Memory B cell (primary cell): Measurements from ENCODE around the gene MTUS2.

ENCODE experiments used
- ATAC-seq: fragments of 150-1000 bp; cut with Tn5 transposase; 2 replicates; pipeline ENCODE4 v1.10.0; 2021; ENCODE audit warnings: low read depth, mild to moderate bottlenecking, moderate library complexity
- DNase-seq, 2 donors: peaks; one replicate each; pipeline ENCODE4 v3.0.0; 2022; ENCODE audit warnings: low spot score in 2 of 2
- H3K27ac Mint-ChIP-seq: one replicate; pipeline ENCODE4 v1.8.0; 2022; ENCODE audit warnings: mild to moderate bottlenecking, moderate library complexity, mixed read lengths
- H3K27me3 Mint-ChIP-seq: one replicate; pipeline ENCODE4 v1.8.0; 2022; ENCODE audit warnings: mixed read lengths
- H3K36me3 Mint-ChIP-seq: one replicate; pipeline ENCODE4 v1.8.0; 2022; ENCODE audit warnings: mild to moderate bottlenecking, mixed read lengths
- H3K4me1 Mint-ChIP-seq: one replicate; pipeline ENCODE4 v1.8.0; 2022; ENCODE audit warnings: mixed read lengths
- H3K4me3 Mint-ChIP-seq: one replicate; pipeline ENCODE4 v1.8.0; 2022; ENCODE audit warnings: mild to moderate bottlenecking, moderate library complexity, mixed read lengths
- H3K9me3 Mint-ChIP-seq: one replicate; pipeline ENCODE4 v1.8.0; 2022; ENCODE audit warnings: mixed read lengths

Gene MTUS2

GRCh38 chr13:29508130-29508875 lies 688.2 kb downstream of the MTUS2 start:
- no peak overlapping the region for H3K27ac Mint-ChIP-seq
- H3K27me3 Mint-ChIP-seq, result peaks cover 5% of the 10 kb centered on the region
- H3K9me3 Mint-ChIP-seq, result no peaks in the 10 kb centered on the region
- H3K4me3 Mint-ChIP-seq, result no peak overlapping the region
- DNase-seq (peak; percentile 67 to 77), ATAC-seq (peak; percentile 79)
- no peaks in the 10 kb centered on the region for H3K36me3 Mint-ChIP-seq
- no peaks in the 10 kb centered on the region for H3K4me1 Mint-ChIP-seq

GRCh38 chr13:29508876-29509252 lies 688.7 kb downstream of the MTUS2 start:
- DNase-seq, result no peak
- no peaks in the 10 kb centered on the region for H3K9me3 Mint-ChIP-seq
- H3K4me3 Mint-ChIP-seq, result no peak overlapping the region
- ATAC-seq, result no peak
- H3K4me1 Mint-ChIP-seq, result no peaks in the 10 kb centered on the region
- no peak overlapping the region for H3K27ac Mint-ChIP-seq
- peaks cover 4% of the 10 kb centered on the region for H3K27me3 Mint-ChIP-seq
- H3K36me3 Mint-ChIP-seq, result peaks cover 5% of the 10 kb centered on the region

GRCh38 chr13:29509999-29510589 lies 690.0 kb downstream of the MTUS2 start:
- H3K27ac Mint-ChIP-seq, result no peak overlapping the region

GRCh38 chr13:29510651-29511084 lies 690.5 kb downstream of the MTUS2 start:
- ATAC-seq, result no peak
- no peaks in the 10 kb centered on the region for H3K4me1 Mint-ChIP-seq
- H3K27me3 Mint-ChIP-seq, result no peaks in the 10 kb centered on the region
- no peak overlapping the region for H3K27ac Mint-ChIP-seq
- peaks cover 7% of the 10 kb centered on the region for H3K36me3 Mint-ChIP-seq
- H3K9me3 Mint-ChIP-seq, result no peaks in the 10 kb centered on the region
- H3K4me3 Mint-ChIP-seq, result no peak overlapping the region
- DNase-seq, result no peak

More at GRCh38 chr13:29509999-29510589, 690.0 kb downstream of the MTUS2 start:
- peaks cover 4% of the 10 kb centered on the region for H3K27me3 Mint-ChIP-seq
- ATAC-seq (no peak), DNase-seq (no peak)
- no peaks in the 10 kb centered on the region for H3K9me3 Mint-ChIP-seq
- H3K4me3 Mint-ChIP-seq, result no peak overlapping the region
- H3K36me3 Mint-ChIP-seq, result peaks cover 7% of the 10 kb centered on the region
- H3K4me1 Mint-ChIP-seq, result no peaks in the 10 kb centered on the region

- Mint-ChIP-seq H3K36me3 (peaks cover 7% of the 10 kb centered on the region), H3K4me1 (no peaks in the 10 kb centered on the region), H3K4me3 (no peak overlapping the region), H3K27ac (no peak overlapping the region), H3K9me3 (no peaks in the 10 kb centered on the region), H3K27me3 (no peaks in the 10 kb centered on the region)
- DNase-seq (no peak), ATAC-seq (no peak)
Observed at GRCh38 chr13:29511106-29511796, 691.1 kb downstream of the MTUS2 start.

GRCh38 chr13:29511980-29512379 lies 691.8 kb downstream of the MTUS2 start:
- H3K4me3 Mint-ChIP-seq, result no peak overlapping the region
- H3K4me1 Mint-ChIP-seq, result no peaks in the 10 kb centered on the region
- ATAC-seq (no peak), DNase-seq (no peak)
- H3K36me3 Mint-ChIP-seq, result peaks cover 7% of the 10 kb centered on the region
- no peaks in the 10 kb centered on the region for H3K9me3 Mint-ChIP-seq
- H3K27ac Mint-ChIP-seq, result no peak overlapping the region
- H3K27me3 Mint-ChIP-seq, result no peaks in the 10 kb centered on the region

GRCh38 chr13:29513002-29513980 lies 693.2 kb downstream of the MTUS2 start:
- H3K9me3 Mint-ChIP-seq, result no peaks in the 10 kb centered on the region
- H3K27ac Mint-ChIP-seq, result no peak overlapping the region
- H3K4me3 Mint-ChIP-seq, result no peak overlapping the region
- H3K27me3 Mint-ChIP-seq, result no peaks in the 10 kb centered on the region
- DNase-seq (no peak), ATAC-seq (no peak)
- H3K36me3 Mint-ChIP-seq, result peaks cover 11% of the 10 kb centered on the region
- no peaks in the 10 kb centered on the region for H3K4me1 Mint-ChIP-seq

- Mint-ChIP-seq H3K36me3 (peaks cover 12% of the 10 kb centered on the region), H3K9me3 (no peaks in the 10 kb centered on the region), H3K27ac (no peak overlapping the region), H3K4me3 (no peak overlapping the region), H3K4me1 (no peaks in the 10 kb centered on the region), H3K27me3 (no peaks in the 10 kb centered on the region)
- no peak for DNase-seq
- no peak for ATAC-seq
Observed at GRCh38 chr13:29513981-29514719, 694.0 kb downstream of the MTUS2 start.

- H3K9me3 Mint-ChIP-seq, result no peaks in the 10 kb centered on the region
- no peak for DNase-seq
- no peaks in the 10 kb centered on the region for H3K27me3 Mint-ChIP-seq
- no peak overlapping the region for H3K4me3 Mint-ChIP-seq
- no peak for ATAC-seq
- no peak overlapping the region for H3K27ac Mint-ChIP-seq
- H3K36me3 Mint-ChIP-seq, result peaks cover 16% of the 10 kb centered on the region
- no peaks in the 10 kb centered on the region for H3K4me1 Mint-ChIP-seq
Observed at GRCh38 chr13:29514720-29515310, 694.7 kb downstream of the MTUS2 start.

- Mint-ChIP-seq H3K27ac (no peak overlapping the region), H3K36me3 (peaks cover 19% of the 10 kb centered on the region), H3K4me1 (no peaks in the 10 kb centered on the region), H3K4me3 (no peak overlapping the region), H3K27me3 (no peaks in the 10 kb centered on the region), H3K9me3 (no peaks in the 10 kb centered on the region)
- ATAC-seq (no peak), DNase-seq (no peak)
Observed at GRCh38 chr13:29515372-29515771, 695.2 kb downstream of the MTUS2 start.

- DNase-seq, result no peak
- Mint-ChIP-seq H3K27me3 (no peaks in the 10 kb centered on the region), H3K4me3 (no peak overlapping the region), H3K27ac (no peak overlapping the region), H3K36me3 (peaks cover 19% of the 10 kb centered on the region), H3K9me3 (no peaks in the 10 kb centered on the region), H3K4me1 (no peaks in the 10 kb centered on the region)
- no peak for ATAC-seq
Observed at GRCh38 chr13:29516012-29516411, 695.9 kb downstream of the MTUS2 start.

- no peaks in the 10 kb centered on the region for H3K9me3 Mint-ChIP-seq
- ATAC-seq (no peak), DNase-seq (no peak)
- H3K27me3 Mint-ChIP-seq, result no peaks in the 10 kb centered on the region
- no peaks in the 10 kb centered on the region for H3K4me1 Mint-ChIP-seq
- H3K36me3 Mint-ChIP-seq, result peaks cover 19% of the 10 kb centered on the region
- no peak overlapping the region for H3K27ac Mint-ChIP-seq
- no peak overlapping the region for H3K4me3 Mint-ChIP-seq
Observed at GRCh38 chr13:29516880-29517279, 696.7 kb downstream of the MTUS2 start.

GRCh38 chr13:29519921-29520320 lies 699.8 kb downstream of the MTUS2 start:
- H3K4me1 Mint-ChIP-seq, result no peaks in the 10 kb centered on the region
- no peaks in the 10 kb centered on the region for H3K9me3 Mint-ChIP-seq
- DNase-seq (no peak), ATAC-seq (no peak)
- H3K36me3 Mint-ChIP-seq, result peaks cover 21% of the 10 kb centered on the region
- H3K4me3 Mint-ChIP-seq, result no peak overlapping the region
- H3K27me3 Mint-ChIP-seq, result no peaks in the 10 kb centered on the region
- peak overlapping the region; percentile 17 for H3K27ac Mint-ChIP-seq
